Immature natural killer cell (primary cell): Measurements from ENCODE around the gene FOXL3. TPM values are rescaled to one million over a fixed set of nuclear protein-coding genes. Genes with fewer than 3 reads are reported as not detected.

Experiments used
- DNase-seq, 3 donors: peaks; one replicate each; pipeline ENCODE4 v3.0.0; 2022; ENCODE audit warnings: mixed read lengths in 1 of 3
- H3K27ac Mint-ChIP-seq, 6 donors: one replicate each; pipeline ENCODE4 v1.8.0; 2020; ENCODE audit warnings: mixed read lengths in 6 of 6, mild to moderate bottlenecking in 5 of 6, inconsistent platforms in 4 of 6, moderate library complexity in 3 of 6
- H3K27me3 Mint-ChIP-seq, 3 donors: one replicate each; pipeline ENCODE4 v1.8.0; 2020 to 2021; ENCODE audit warnings: low read depth in 3 of 3, mild to moderate bottlenecking in 3 of 3, mixed read lengths in 3 of 3, moderate library complexity in 3 of 3, inconsistent platforms in 1 of 3
- H3K36me3 Mint-ChIP-seq, 3 donors: one replicate each; pipeline ENCODE4 v1.8.0; 2020; ENCODE audit warnings: mixed read lengths in 3 of 3, inconsistent platforms in 2 of 3, mild to moderate bottlenecking in 2 of 3
- H3K4me1 Mint-ChIP-seq, 2 donors: one replicate each; pipeline ENCODE4 v1.8.0; 2020; ENCODE audit warnings: inconsistent platforms in 2 of 2, mild to moderate bottlenecking in 2 of 2, mixed read lengths in 2 of 2, moderate library complexity in 1 of 2
- H3K4me3 Mint-ChIP-seq, 5 donors: one replicate each; pipeline ENCODE4 v1.8.0; 2020; ENCODE audit warnings: mild to moderate bottlenecking in 5 of 5, mixed read lengths in 5 of 5, inconsistent platforms in 3 of 5, moderate library complexity in 3 of 5
- H3K9me3 Mint-ChIP-seq, 6 donors: one replicate each; pipeline ENCODE4 v1.8.0; 2020; ENCODE audit warnings: mild to moderate bottlenecking in 6 of 6, mixed read lengths in 6 of 6, inconsistent platforms in 4 of 6, moderate library complexity in 3 of 6
- polyA plus RNA-seq, 3 donors: library from polyadenylated mRNA; unstranded; fragments of 300-500 nt; fragmentation: Illumina TruSeq; gene quantifications; one replicate each; pipeline ENCODE4 v1.2.3, GENCODE V29; 2021

FOXL3 gene
- polyA plus RNA-seq, 3 donors from 2014 or later = not detected

GRCh38 chr7:336810-337566 lies 47.0 kb downstream of the FOXL3 start:
- Mint-ChIP-seq H3K27ac (no peak overlapping the region), H3K4me3 (no peak overlapping the region)
- no peak for DNase-seq

GRCh38 chr7:337567-337951 lies 47.6 kb downstream of the FOXL3 start:
- DNase-seq = no peak
- Mint-ChIP-seq H3K27me3 (peaks cover 2 to 4% (median 2%) of the 10 kb centered on the region in 3 donors), H3K4me1 (peaks cover 0 to 7% of the 10 kb centered on the region in 2 donors), H3K4me3 (no peak overlapping the region), H3K9me3 (no peaks in the 10 kb centered on the region), H3K27ac (no peak overlapping the region), H3K36me3 (no peaks in the 10 kb centered on the region)

More at GRCh38 chr7:336810-337566, 47.0 kb downstream of the FOXL3 start:
- Mint-ChIP-seq H3K36me3 (no peaks in the 10 kb centered on the region), H3K27me3 (peaks cover 2 to 4% (median 2%) of the 10 kb centered on the region in 3 donors), H3K9me3 (no peaks in the 10 kb centered on the region), H3K4me1 (peaks cover 0 to 7% of the 10 kb centered on the region in 2 donors)

GRCh38 chr7:338295-339061 lies 48.5 kb downstream of the FOXL3 start:
- no peak for DNase-seq
- H3K4me3 Mint-ChIP-seq = no peak overlapping the region

DNA sequence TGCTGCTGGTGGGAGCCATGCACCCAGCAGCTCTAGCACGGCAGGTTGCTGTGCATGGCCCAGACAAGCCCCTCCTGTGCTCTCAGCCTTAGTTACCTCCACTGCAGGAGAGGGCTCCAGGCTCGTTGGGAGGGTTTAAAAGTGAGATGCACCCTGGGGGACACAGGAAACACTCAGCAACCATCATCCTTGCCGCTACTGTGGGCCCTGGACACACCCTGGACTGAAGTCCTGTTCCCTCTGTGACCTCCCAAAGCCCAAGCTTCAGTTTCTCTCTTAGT lies 49.0 kb downstream of the FOXL3 start:
- Mint-ChIP-seq H3K4me3 (no peak overlapping the region), H3K27ac (no peak overlapping the region), H3K36me3 (no peaks in the 10 kb centered on the region), H3K27me3 (peaks cover 2 to 6% (median 4%) of the 10 kb centered on the region in 3 donors), H3K9me3 (no peaks in the 10 kb centered on the region), H3K4me1 (peaks cover 0 to 7% of the 10 kb centered on the region in 2 donors)
- DNase-seq = no peak

More at GRCh38 chr7:338295-339061, 48.5 kb downstream of the FOXL3 start:
- H3K36me3 Mint-ChIP-seq = no peaks in the 10 kb centered on the region
- peaks cover 0 to 7% of the 10 kb centered on the region in 2 donors for H3K4me1 Mint-ChIP-seq
- no peak overlapping the region for H3K27ac Mint-ChIP-seq
- H3K27me3 Mint-ChIP-seq = peaks cover 2 to 5% (median 3%) of the 10 kb centered on the region in 3 donors
- no peaks in the 10 kb centered on the region for H3K9me3 Mint-ChIP-seq

DNA sequence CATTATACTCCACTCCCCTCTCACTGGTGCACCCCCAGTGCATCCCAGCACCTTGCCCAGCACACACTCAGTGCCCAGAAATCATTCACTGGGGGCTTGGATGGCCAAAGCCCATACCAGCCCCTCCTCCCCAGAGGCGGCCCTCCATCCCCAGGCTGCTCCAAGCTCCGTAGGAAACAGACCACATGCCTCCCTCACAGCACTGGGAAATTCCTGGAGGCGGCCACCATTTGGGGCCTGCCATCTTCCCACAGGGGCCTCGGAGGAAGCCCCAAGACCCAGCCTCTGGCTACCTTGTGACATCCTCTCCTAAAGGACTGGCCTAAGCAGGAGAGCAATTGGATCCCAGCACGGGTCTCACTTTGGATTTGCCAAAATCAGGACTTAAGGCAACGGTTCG lies 49.7 kb downstream of the FOXL3 start:
- DNase-seq = no peak
- H3K27ac Mint-ChIP-seq = peak overlapping the region in 1 of 6 donors; percentile 40

GRCh38 chr7:340200-340937 lies 50.4 kb downstream of the FOXL3 start:
- Mint-ChIP-seq H3K4me3 (no peak overlapping the region), H3K4me1 (no peaks in the 10 kb centered on the region), H3K27ac (no peak overlapping the region), H3K9me3 (no peaks in the 10 kb centered on the region), H3K27me3 (peaks cover 2 to 4% (median 2%) of the 10 kb centered on the region in 3 donors), H3K36me3 (no peaks in the 10 kb centered on the region)
- DNase-seq = no peak

More for the DNA sequence above, 49.7 kb downstream of the FOXL3 start:
- H3K4me1 Mint-ChIP-seq = peaks cover 0 to 3% of the 10 kb centered on the region in 2 donors
- peaks cover 2 to 4% (median 4%) of the 10 kb centered on the region in 3 donors for H3K27me3 Mint-ChIP-seq
- H3K9me3 Mint-ChIP-seq = no peaks in the 10 kb centered on the region
- H3K4me3 Mint-ChIP-seq = no peak overlapping the region
- H3K36me3 Mint-ChIP-seq = no peaks in the 10 kb centered on the region

Other genes starting within 250 kb of the FOXL3 start
- gene FAM20C, start 97.6 kb upstream of the FOXL3 start, polyA plus RNA-seq = not detected
- gene PDGFA, start 229.7 kb downstream of the FOXL3 start, polyA plus RNA-seq = under 1 TPM in 2 of 3 donors, not detected in 1; 0.29 to 0.59 TPM